ENCODE measurements around the gene JMJD6. TPM values are rescaled to one million over a fixed set of nuclear protein-coding genes. Genes with fewer than 3 reads are reported as not detected.
"Not testable (repeated sequence)": the region's sequence is repeated elsewhere in the genome, so short reads cannot be mapped to it uniquely, and the experiment has no call there.

Gene JMJD6
- total RNA-seq, 1 experiment from 2014 or later: 16.2 TPM

GRCh38 chr17:76723812-76724211, 2.6 kb downstream of the JMJD6 start:
- H3K4me3 ChIP-seq (ENCODE audit: low read length): no peak overlapping the region

DNA sequence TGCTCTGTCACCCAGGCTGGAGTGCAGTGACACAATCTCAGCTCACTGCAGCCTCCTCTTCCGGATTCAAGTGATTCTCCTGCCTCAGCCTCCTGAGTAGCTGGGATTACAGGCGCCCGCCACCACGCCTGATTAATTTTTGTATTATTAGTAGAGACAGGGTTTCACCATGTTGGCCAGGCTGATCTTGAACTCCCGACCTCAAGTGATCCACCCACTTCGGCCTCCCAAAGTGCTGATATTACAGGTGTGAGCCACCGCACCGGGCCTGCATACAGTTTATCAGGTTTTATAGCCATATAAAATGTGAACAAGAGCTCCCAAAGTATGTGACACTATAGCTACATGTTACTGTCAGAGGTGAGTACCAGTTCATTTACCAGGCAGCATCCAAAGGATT, 3.4 kb downstream of the JMJD6 start:
- not testable (repeated sequence) for H3K9me2 ChIP-seq (replicated peaks; ENCODE audit: insufficient read depth, low read length); DNase-seq; H3K4me2 ChIP-seq (ENCODE audit: low read depth, low read length, poor library complexity, severe bottlenecking); H3K9me3 ChIP-seq (ENCODE audit: low read length); H2AFZ ChIP-seq (ENCODE audit: low read length); H3K4me3 ChIP-seq (ENCODE audit: low read length); H4K20me1 ChIP-seq (ENCODE audit: insufficient read depth, low read depth, low read length); H3K9ac ChIP-seq (ENCODE audit: low read length); H3K27me3 ChIP-seq (ENCODE audit: low read length); H3K27ac ChIP-seq (ENCODE audit: low read length)
- Histone ChIP-seq H3K36me3 (ENCODE audit: insufficient read depth, low read length) (peaks cover 39% of the 10 kb centered on the region), H3K79me2 (ENCODE audit: low read length) (peaks cover 37% of the 10 kb centered on the region), H3K4me1 (ENCODE audit: low read length) (peaks cover 16% of the 10 kb centered on the region)

More at GRCh38 chr17:76723812-76724211, 2.6 kb downstream of the JMJD6 start:
- Histone ChIP-seq H3K9ac (ENCODE audit: low read length) (no peak overlapping the region), H3K9me2 (replicated peaks; ENCODE audit: insufficient read depth, low read length) (no peaks in the 10 kb centered on the region), H3K27me3 (ENCODE audit: low read length) (no peaks in the 10 kb centered on the region), H4K20me1 (ENCODE audit: insufficient read depth, low read depth, low read length) (peaks cover 8% of the 10 kb centered on the region; the same call in 1 of the 2 replicates), H3K9me3 (ENCODE audit: low read length) (no peaks in the 10 kb centered on the region), H3K4me2 (ENCODE audit: low read depth, low read length, poor library complexity, severe bottlenecking) (no peak overlapping the region), H3K36me3 (ENCODE audit: insufficient read depth, low read length) (peaks cover 32% of the 10 kb centered on the region), H3K79me2 (ENCODE audit: low read length) (peaks cover 45% of the 10 kb centered on the region), H2AFZ (ENCODE audit: low read length) (no peak overlapping the region), H3K4me1 (ENCODE audit: low read length) (peaks cover 19% of the 10 kb centered on the region), H3K27ac (ENCODE audit: low read length) (no peak overlapping the region)
- DNase-seq: no peak

DNA sequence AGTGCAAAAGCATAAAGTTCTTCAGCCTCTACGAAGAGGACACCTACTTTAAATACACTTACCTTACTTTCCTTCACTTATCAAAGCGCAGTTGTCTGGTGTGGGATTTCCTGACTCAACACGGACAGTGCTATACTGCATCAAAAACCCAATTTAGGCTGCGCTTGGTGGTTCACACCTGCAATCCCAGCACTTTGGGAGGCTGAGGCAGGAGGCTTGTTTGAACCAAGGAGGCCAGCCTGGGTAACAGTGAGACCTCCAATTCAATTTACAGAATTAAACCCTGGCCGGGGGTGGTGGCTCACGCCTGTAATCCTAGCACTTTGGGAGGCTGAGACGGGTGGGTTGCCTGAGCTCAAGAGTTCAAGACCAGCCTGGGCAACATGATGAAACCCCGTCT, 4.1 kb downstream of the JMJD6 start:
- H3K36me3 ChIP-seq (ENCODE audit: insufficient read depth, low read length): peaks cover 39% of the 10 kb centered on the region
- no peaks in the 10 kb centered on the region for H3K9me3 ChIP-seq (ENCODE audit: low read length)
- H3K27ac ChIP-seq (ENCODE audit: low read length): no peak overlapping the region
- H2AFZ ChIP-seq (ENCODE audit: low read length): no peak overlapping the region
- H3K4me3 ChIP-seq (ENCODE audit: low read length): no peak overlapping the region
- no peaks in the 10 kb centered on the region for H3K9me2 ChIP-seq (replicated peaks; ENCODE audit: insufficient read depth, low read length)
- peaks cover 30% of the 10 kb centered on the region for H3K79me2 ChIP-seq (ENCODE audit: low read length)
- H3K9ac ChIP-seq (ENCODE audit: low read length): no peak overlapping the region
- DNase-seq: no peak
- H3K4me2 ChIP-seq (ENCODE audit: low read depth, low read length, poor library complexity, severe bottlenecking): no peak overlapping the region
- peaks cover under 1% of the 10 kb centered on the region; the same call in 1 of the 2 replicates for H4K20me1 ChIP-seq (ENCODE audit: insufficient read depth, low read depth, low read length)
- no peaks in the 10 kb centered on the region for H3K27me3 ChIP-seq (ENCODE audit: low read length)
- peaks cover 9% of the 10 kb centered on the region for H3K4me1 ChIP-seq (ENCODE audit: low read length)

GRCh38 chr17:76721463-76721862, 4.9 kb downstream of the JMJD6 start:
- no peak overlapping the region for H3K4me2 ChIP-seq (ENCODE audit: low read depth, low read length, poor library complexity, severe bottlenecking)
- peaks cover 39% of the 10 kb centered on the region for H3K36me3 ChIP-seq (ENCODE audit: insufficient read depth, low read length)
- no peaks in the 10 kb centered on the region for H3K9me2 ChIP-seq (replicated peaks; ENCODE audit: insufficient read depth, low read length)
- no peaks in the 10 kb centered on the region for H3K27me3 ChIP-seq (ENCODE audit: low read length)
- H4K20me1 ChIP-seq (ENCODE audit: insufficient read depth, low read depth, low read length): no peaks in the 10 kb centered on the region
- peaks cover 9% of the 10 kb centered on the region for H3K4me1 ChIP-seq (ENCODE audit: low read length)
- no peak for DNase-seq
- H3K27ac ChIP-seq (ENCODE audit: low read length): no peak overlapping the region
- H3K79me2 ChIP-seq (ENCODE audit: low read length): peaks cover 25% of the 10 kb centered on the region
- no peak overlapping the region for H2AFZ ChIP-seq (ENCODE audit: low read length)
- no peak overlapping the region for H3K4me3 ChIP-seq (ENCODE audit: low read length)
- no peaks in the 10 kb centered on the region for H3K9me3 ChIP-seq (ENCODE audit: low read length)
- no peak overlapping the region for H3K9ac ChIP-seq (ENCODE audit: low read length)

GRCh38 chr17:76720941-76721340, 5.5 kb downstream of the JMJD6 start:
- Histone ChIP-seq H2AFZ (ENCODE audit: low read length) (no peak overlapping the region), H4K20me1 (ENCODE audit: insufficient read depth, low read depth, low read length) (no peaks in the 10 kb centered on the region)

GRCh38 chr17:76720211-76720610, 6.2 kb downstream of the JMJD6 start:
- no peaks in the 10 kb centered on the region for H3K27me3 ChIP-seq (ENCODE audit: low read length)
- H3K4me1 ChIP-seq (ENCODE audit: low read length): peaks cover 4% of the 10 kb centered on the region
- 0 out of 2 replicates have a peak, but pooled peaks cover 2% of the 10 kb centered on the region for H4K20me1 ChIP-seq (ENCODE audit: insufficient read depth, low read depth, low read length)
- H3K9me3 ChIP-seq (ENCODE audit: low read length): no peaks in the 10 kb centered on the region
- no peak overlapping the region for H3K4me2 ChIP-seq (ENCODE audit: low read depth, low read length, poor library complexity, severe bottlenecking)
- peaks cover 15% of the 10 kb centered on the region for H3K79me2 ChIP-seq (ENCODE audit: low read length)
- no peak overlapping the region for H3K4me3 ChIP-seq (ENCODE audit: low read length)
- DNase-seq: no peak
- no peaks in the 10 kb centered on the region for H3K9me2 ChIP-seq (replicated peaks; ENCODE audit: insufficient read depth, low read length)
- H3K9ac ChIP-seq (ENCODE audit: low read length): no peak overlapping the region
- H3K27ac ChIP-seq (ENCODE audit: low read length): no peak overlapping the region
- H3K36me3 ChIP-seq (ENCODE audit: insufficient read depth, low read length): peaks cover 43% of the 10 kb centered on the region
- no peak overlapping the region for H2AFZ ChIP-seq (ENCODE audit: low read length)

More at GRCh38 chr17:76720941-76721340, 5.5 kb downstream of the JMJD6 start:
- H3K36me3 ChIP-seq (ENCODE audit: insufficient read depth, low read length): peaks cover 43% of the 10 kb centered on the region
- H3K79me2 ChIP-seq (ENCODE audit: low read length): peaks cover 23% of the 10 kb centered on the region
- no peak overlapping the region for H3K27ac ChIP-seq (ENCODE audit: low read length)
- H3K9me3 ChIP-seq (ENCODE audit: low read length): no peaks in the 10 kb centered on the region
- H3K4me2 ChIP-seq (ENCODE audit: low read depth, low read length, poor library complexity, severe bottlenecking): no peak overlapping the region
- no peaks in the 10 kb centered on the region for H3K9me2 ChIP-seq (replicated peaks; ENCODE audit: insufficient read depth, low read length)
- H3K4me1 ChIP-seq (ENCODE audit: low read length): peaks cover 9% of the 10 kb centered on the region
- H3K4me3 ChIP-seq (ENCODE audit: low read length): no peak overlapping the region
- H3K27me3 ChIP-seq (ENCODE audit: low read length): no peaks in the 10 kb centered on the region
- DNase-seq: no peak
- H3K9ac ChIP-seq (ENCODE audit: low read length): no peak overlapping the region

GRCh38 chr17:76718516-76718915, 7.9 kb downstream of the JMJD6 start:
- Histone ChIP-seq H3K9me3 (ENCODE audit: low read length) (no peaks in the 10 kb centered on the region), H2AFZ (ENCODE audit: low read length) (no peak overlapping the region), H3K27me3 (ENCODE audit: low read length) (no peaks in the 10 kb centered on the region), H3K27ac (ENCODE audit: low read length) (no peak overlapping the region), H3K9me2 (replicated peaks; ENCODE audit: insufficient read depth, low read length) (no peaks in the 10 kb centered on the region), H3K9ac (ENCODE audit: low read length) (no peak overlapping the region), H3K4me3 (ENCODE audit: low read length) (no peak overlapping the region), H3K4me1 (ENCODE audit: low read length) (no peaks in the 10 kb centered on the region), H3K4me2 (ENCODE audit: low read depth, low read length, poor library complexity, severe bottlenecking) (no peak overlapping the region), H3K79me2 (ENCODE audit: low read length) (no peaks in the 10 kb centered on the region; the same call in 1 of the 2 replicates), H4K20me1 (ENCODE audit: insufficient read depth, low read depth, low read length) (peaks cover 5% of the 10 kb centered on the region; the same call in 1 of the 2 replicates), H3K36me3 (ENCODE audit: insufficient read depth, low read length) (peaks cover 40% of the 10 kb centered on the region)
- no peak for DNase-seq

DNA sequence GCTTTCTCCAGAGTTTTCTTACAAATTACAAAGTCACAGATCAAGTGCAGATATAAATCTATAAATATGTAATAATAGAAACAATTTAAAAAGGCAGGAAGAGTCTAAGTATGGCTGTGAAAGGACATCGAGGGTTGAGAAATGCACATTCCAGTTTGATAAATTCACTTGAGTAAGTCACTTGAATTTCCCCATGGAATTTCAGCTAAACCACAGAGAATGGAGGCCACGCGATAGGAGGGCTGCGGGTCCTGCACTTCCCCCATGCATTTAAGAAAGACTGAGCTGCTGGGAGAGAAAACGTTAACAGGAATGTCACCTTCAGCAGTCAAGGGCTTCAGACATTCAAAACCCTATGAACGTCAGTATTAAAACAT, 9.6 kb downstream of the JMJD6 start:
- Histone ChIP-seq H4K20me1 (ENCODE audit: insufficient read depth, low read depth, low read length) (peaks cover 5% of the 10 kb centered on the region; the same call in 1 of the 2 replicates), H3K9me2 (replicated peaks; ENCODE audit: insufficient read depth, low read length) (no peaks in the 10 kb centered on the region), H3K79me2 (ENCODE audit: low read length) (no peaks in the 10 kb centered on the region), H3K27me3 (ENCODE audit: low read length) (no peaks in the 10 kb centered on the region), H3K9ac (ENCODE audit: low read length) (no peak overlapping the region), H3K9me3 (ENCODE audit: low read length) (no peaks in the 10 kb centered on the region), H3K36me3 (ENCODE audit: insufficient read depth, low read length) (peaks cover 35% of the 10 kb centered on the region), H3K4me3 (ENCODE audit: low read length) (no peak overlapping the region), H3K4me2 (ENCODE audit: low read depth, low read length, poor library complexity, severe bottlenecking) (no peak overlapping the region), H2AFZ (ENCODE audit: low read length) (no peak overlapping the region), H3K4me1 (ENCODE audit: low read length) (no peaks in the 10 kb centered on the region), H3K27ac (ENCODE audit: low read length) (no peak overlapping the region)
- no peak for DNase-seq

Measured in Karpas-422 (cell line).